Uterus (tissue), 4 donors: Measurements from ENCODE around the gene LGALS3. TPM values are rescaled to one million over a fixed set of nuclear protein-coding genes. Genes with fewer than 3 reads are reported as not detected.

ENCODE experiments used
- DNase-seq, 2 donors: peaks; one replicate each; pipeline ENCODE4 v3.0.0-alpha.2; 2019 to 2020
- H3K27ac ChIP-seq, 2 donors: fragments of 200-600 bp; sonication (generic); 1 replicate in 1 of 2; 2 replicates in 1 of 2; pipeline ENCODE4 v1.5.1; 2016 to 2018
- H3K27me3 ChIP-seq, 2 donors: fragments of 200-600 bp; sonication (generic); one replicate each; pipeline ENCODE4 v1.5.1; 2018 to 2019; ENCODE audit warnings: control low read depth in 1 of 2
- H3K36me3 ChIP-seq, 2 donors: fragments of 200-600 bp; sonication (generic); one replicate each; pipeline ENCODE4 v1.5.1; 2019; ENCODE audit warnings: control low read depth in 1 of 2
- H3K4me1 ChIP-seq, 2 donors: fragments of 200-600 bp; sonication (generic); one replicate each; pipeline ENCODE4 v1.5.1; 2018 to 2019; ENCODE audit warnings: control low read depth in 1 of 2
- H3K4me3 ChIP-seq, 2 donors: fragments of 200-600 bp; sonication (generic); 1 replicate in 1 of 2; 2 replicates in 1 of 2; pipeline ENCODE4 v1.5.1; 2018 to 2019; ENCODE audit warnings: mild to moderate bottlenecking in 1 of 2
- H3K9me3 ChIP-seq, 2 donors: fragments of 200-600 bp; sonication (generic); one replicate each; pipeline ENCODE4 v1.5.1; 2019; ENCODE audit warnings: control low read depth in 1 of 2
- CTCF ChIP-seq, 4 experiments: fragments of 200-600 bp in 2 of 4; fragments of 450-650 bp in 2 of 4; sonication (generic) in 2 of 4; IDR thresholded peaks; one replicate each; pipeline ENCODE4 v1.5.1; 2016 to 2019; ENCODE audit warnings: antibody characterized with exemption in 4 of 4, mild to moderate bottlenecking in 2 of 4, moderate library complexity in 1 of 4
- POLR2A ChIP-seq, 2 donors: fragments of 450-650 bp; IDR thresholded peaks; one replicate each; pipeline ENCODE4 v1.6.1; 2016; ENCODE audit warnings: antibody characterized with exemption in 2 of 2, mild to moderate bottlenecking in 1 of 2, moderate library complexity in 1 of 2
- intact Hi-C: fragments of 100-400 bp; cut with DNase I; formaldehyde crosslinking; loops from one replicate; pipeline ENCODE4 v1.15.1; 2023; ENCODE audit warnings: low total_unique reads
- total RNA-seq, 4 donors: library from RNA; depleted of rRNA in 3 of 4; stranded (reverse); fragments of >200 nt in 3 of 4; gene quantifications; one replicate each; pipeline versions ENCODE4 v1.1.0 to v1.2.4, GENCODE V29; 2014 to 2023
- donor health status: DM: yes; HTN: yes; CAD: no.

The LGALS3 gene
- total RNA-seq, 4 donors from 2014 or later = 71.9 to 486 (median 216) TPM

GRCh38 chr14:55141825-55142224, 12.8 kb downstream of the LGALS3 start:
- Histone ChIP-seq H3K9me3 (no peaks in the 10 kb centered on the region), H3K4me1 (peaks cover 0 to 4% of the 10 kb centered on the region in 2 donors), H3K4me3 (no peak overlapping the region), H3K27ac (no peak overlapping the region), H3K36me3 (no peaks in the 10 kb centered on the region), H3K27me3 (no peaks in the 10 kb centered on the region)
- intact Hi-C loops = no loop called here
- no peak for TF ChIP-seq CTCF (IDR thresholded peaks at IDR 0.05)
- no peak for TF ChIP-seq POLR2A (IDR thresholded peaks at IDR 0.05)
- DNase-seq = no peak

- TF ChIP-seq CTCF (IDR thresholded peaks at IDR 0.05) (no peak), POLR2A (IDR thresholded peaks at IDR 0.05) (no peak)
- Histone ChIP-seq H3K27me3 (no peaks in the 10 kb centered on the region), H3K27ac (no peak overlapping the region), H3K9me3 (no peaks in the 10 kb centered on the region), H3K4me1 (no peaks in the 10 kb centered on the region), H3K4me3 (no peak overlapping the region), H3K36me3 (no peaks in the 10 kb centered on the region)
- intact Hi-C loops = no loop called here
- no peak for DNase-seq
Measured at GRCh38 chr14:55142466-55142865, 13.4 kb downstream of the LGALS3 start.

GRCh38 chr14:55146425-55146824, 17.4 kb downstream of the LGALS3 start:
- no peak for DNase-seq
- H3K27me3 ChIP-seq = no peaks in the 10 kb centered on the region
- no peak overlapping the region for H3K4me3 ChIP-seq
- no peaks in the 10 kb centered on the region for H3K36me3 ChIP-seq
- TF ChIP-seq POLR2A (IDR thresholded peaks at IDR 0.05) (no peak), CTCF (IDR thresholded peaks at IDR 0.05) (no peak)
- no peak overlapping the region for H3K27ac ChIP-seq
- H3K4me1 ChIP-seq = no peaks in the 10 kb centered on the region
- intact Hi-C loops = no loop called here
- H3K9me3 ChIP-seq = no peaks in the 10 kb centered on the region

- H3K27me3 ChIP-seq = no peaks in the 10 kb centered on the region
- H3K36me3 ChIP-seq = no peaks in the 10 kb centered on the region
- no peak overlapping the region for H3K27ac ChIP-seq
- H3K9me3 ChIP-seq = no peaks in the 10 kb centered on the region
- TF ChIP-seq CTCF (IDR thresholded peaks at IDR 0.05) = no peak
- no peak for TF ChIP-seq POLR2A (IDR thresholded peaks at IDR 0.05)
- H3K4me1 ChIP-seq = no peaks in the 10 kb centered on the region
- H3K4me3 ChIP-seq = no peak overlapping the region
- DNase-seq = no peak
- intact Hi-C loops = no loop called here
Measured at GRCh38 chr14:55151601-55152000, 22.5 kb downstream of the LGALS3 start.

- no peak for DNase-seq
- no peaks in the 10 kb centered on the region for H3K36me3 ChIP-seq
- H3K27ac ChIP-seq = no peak overlapping the region
- intact Hi-C loops = no loop called here
- H3K9me3 ChIP-seq = no peaks in the 10 kb centered on the region
- TF ChIP-seq CTCF (IDR thresholded peaks at IDR 0.05) (no peak), POLR2A (IDR thresholded peaks at IDR 0.05) (no peak)
- no peak overlapping the region for H3K4me3 ChIP-seq
- H3K4me1 ChIP-seq = no peaks in the 10 kb centered on the region
- no peaks in the 10 kb centered on the region for H3K27me3 ChIP-seq
Measured at GRCh38 chr14:55152052-55152753, 23.2 kb downstream of the LGALS3 start.
